Activated B cell treated with CpG ODN at 0.5 μM for 24 hours (primary cell): ENCODE measurements around the gene ZHX3. TPM values are rescaled to one million over a fixed set of nuclear protein-coding genes. Genes with fewer than 3 reads are reported as not detected.

Experiments used
- ATAC-seq: fragments of 200-7000 bp; cut with Tn5 transposase; one replicate; pipeline ENCODE4 v1.10.0; 2021; ENCODE audit warnings: low read depth, mild to moderate bottlenecking, moderate library complexity
- CTCF ChIA-PET: fragments of 350-600 bp; sonication (Branson Sonifier 250); formaldehyde crosslinking; loops from one replicate; lab custom pipeline; 2021; ENCODE audit warnings: antibody characterized with exemption; lab: Charles Lee
- POLR2A ChIA-PET: fragments of 350-600 bp; sonication (Branson Sonifier 250); formaldehyde crosslinking; loops from one replicate; lab custom pipeline; 2021; ENCODE audit warnings: antibody characterized with exemption; lab: Charles Lee
- DNase-seq: peaks from one replicate; pipeline ENCODE4 v3.0.0; 2022
- H3K27ac Mint-ChIP-seq: one replicate; pipeline ENCODE4 v1.8.0; 2020; ENCODE audit warnings: mixed read lengths
- H3K27me3 Mint-ChIP-seq: one replicate; pipeline ENCODE4 v1.8.0; 2021; ENCODE audit warnings: mixed read lengths
- H3K36me3 Mint-ChIP-seq: one replicate; pipeline ENCODE4 v1.8.0; 2021; ENCODE audit warnings: low read depth, mixed read lengths
- H3K4me1 Mint-ChIP-seq: one replicate; pipeline ENCODE4 v1.8.0; 2021; ENCODE audit warnings: mixed read lengths
- H3K4me3 Mint-ChIP-seq: one replicate; pipeline ENCODE4 v1.8.0; 2020; ENCODE audit warnings: mild to moderate bottlenecking, mixed read lengths
- H3K9me3 Mint-ChIP-seq: one replicate; pipeline ENCODE4 v1.8.0; 2020; ENCODE audit warnings: mixed read lengths
- CTCF ChIP-seq: fragments of 200-600 bp; IDR thresholded peaks from one replicate; pipeline ENCODE4 v1.8.0; 2022; ENCODE audit warnings: antibody characterized with exemption, mild to moderate bottlenecking
- intact Hi-C: fragments of 100-400 bp; cut with micrococcal nuclease; formaldehyde crosslinking; loops from one replicate; pipeline ENCODE4 v1.15.1; 2024
- total RNA-seq: library from RNA; stranded (reverse); gene quantifications from 2 replicates; pipeline ENCODE4 v1.2.3, GENCODE V29; 2022

The ZHX3 gene
- total RNA-seq, 1 donor from 2014 or later: 21.2 TPM

GRCh38 chr20:41166201-41167117, 151.1 kb downstream of the ZHX3 start:
- ATAC-seq (no peak), DNase-seq (no peak)
- Mint-ChIP-seq H3K4me1 (peaks cover 12% of the 10 kb centered on the region), H3K27ac (no peak overlapping the region), H3K4me3 (no peak overlapping the region), H3K27me3 (no peaks in the 10 kb centered on the region), H3K9me3 (no peaks in the 10 kb centered on the region), H3K36me3 (peaks cover 84% of the 10 kb centered on the region)
- no peak for TF ChIP-seq CTCF
- ChIA-PET POLR2A (no interaction called here), CTCF (no interaction called here)
- intact Hi-C loops: no loop called here

- no peak for TF ChIP-seq CTCF
- Mint-ChIP-seq H3K27ac (no peak overlapping the region), H3K9me3 (no peaks in the 10 kb centered on the region), H3K27me3 (no peaks in the 10 kb centered on the region), H3K36me3 (peaks cover 85% of the 10 kb centered on the region), H3K4me1 (peaks cover 17% of the 10 kb centered on the region), H3K4me3 (no peak overlapping the region)
- ChIA-PET POLR2A (interaction anchor here (0.6 kb wide), 1 partner anchor 528 kb away, joined by 3 read pairs; no protein-coding TSS in a partner anchor), CTCF (interaction anchor here (1.7 kb wide), 1 partner anchor 8 kb away, joined by 8 read pairs; no protein-coding TSS in a partner anchor)
- DNase-seq (no peak), ATAC-seq (no peak)
- intact Hi-C loops: no loop called here
Measured at GRCh38 chr20:41165001-41165882, 152.3 kb downstream of the ZHX3 start.

- Mint-ChIP-seq H3K9me3 (no peaks in the 10 kb centered on the region), H3K27me3 (no peaks in the 10 kb centered on the region), H3K36me3 (peaks cover 80% of the 10 kb centered on the region), H3K4me3 (no peak overlapping the region), H3K4me1 (peaks cover 25% of the 10 kb centered on the region), H3K27ac (no peak overlapping the region)
- ATAC-seq: no peak
- CTCF ChIA-PET: interaction anchor here (1.7 kb wide), 1 partner anchor 9 kb away, joined by 8 read pairs; no protein-coding TSS in a partner anchor
- DNase-seq: no peak
- intact Hi-C loops: no loop called here
- POLR2A ChIA-PET: no interaction called here
- TF ChIP-seq CTCF: no peak
Measured at GRCh38 chr20:41163821-41164220, 153.7 kb downstream of the ZHX3 start.

GRCh38 chr20:41162396-41162795, 155.1 kb downstream of the ZHX3 start:
- no peak for TF ChIP-seq CTCF
- H3K27ac Mint-ChIP-seq: no peak overlapping the region
- no peak overlapping the region for H3K4me3 Mint-ChIP-seq
- no peak for ATAC-seq
- POLR2A ChIA-PET: no interaction called here
- H3K4me1 Mint-ChIP-seq: peaks cover 34% of the 10 kb centered on the region
- H3K36me3 Mint-ChIP-seq: peaks cover 75% of the 10 kb centered on the region
- intact Hi-C loops: no loop called here
- no peak for DNase-seq
- no peaks in the 10 kb centered on the region for H3K9me3 Mint-ChIP-seq
- CTCF ChIA-PET: no interaction called here
- H3K27me3 Mint-ChIP-seq: no peaks in the 10 kb centered on the region

GRCh38 chr20:41161886-41162285, 155.6 kb downstream of the ZHX3 start:
- POLR2A ChIA-PET: no interaction called here
- no peak overlapping the region for H3K4me3 Mint-ChIP-seq
- no peaks in the 10 kb centered on the region for H3K27me3 Mint-ChIP-seq
- H3K4me1 Mint-ChIP-seq: peaks cover 34% of the 10 kb centered on the region
- peaks cover 70% of the 10 kb centered on the region for H3K36me3 Mint-ChIP-seq
- ATAC-seq: no peak
- no peak for TF ChIP-seq CTCF
- no peaks in the 10 kb centered on the region for H3K9me3 Mint-ChIP-seq
- no peak for DNase-seq
- intact Hi-C loops: no loop called here
- H3K27ac Mint-ChIP-seq: no peak overlapping the region
- CTCF ChIA-PET: no interaction called here
